Activated naive CD4-positive, alpha-beta T cell treated with anti-CD3 and anti-CD28 coated beads for 36 hours (primary cell): ENCODE measurements around the gene WDR20. TPM values are rescaled to one million over a fixed set of nuclear protein-coding genes. Genes with fewer than 3 reads are reported as not detected.
"Not testable (repeated sequence)": the region's sequence is repeated elsewhere in the genome, so short reads cannot be mapped to it uniquely, and the experiment has no call there.

Experiments used
- CTCF ChIA-PET: fragments of 350-600 bp; sonication (Branson Sonifier 250); formaldehyde crosslinking; loops from one replicate; lab custom pipeline; 2021; ENCODE audit warnings: antibody characterized with exemption; lab: Charles Lee
- DNase-seq: peaks from one replicate; pipeline ENCODE4 v3.0.0-alpha.2; 2020
- H3K27ac Mint-ChIP-seq: one replicate; pipeline ENCODE4 v1.8.0; 2021; ENCODE audit warnings: mild to moderate bottlenecking, mixed read lengths
- H3K27me3 Mint-ChIP-seq: one replicate; pipeline ENCODE4 v1.8.0; 2021; ENCODE audit warnings: low read depth, mixed read lengths
- H3K36me3 Mint-ChIP-seq: one replicate; pipeline ENCODE4 v1.8.0; 2021; ENCODE audit warnings: low read depth, mixed read lengths
- H3K4me1 Mint-ChIP-seq: one replicate; pipeline ENCODE4 v1.8.0; 2021; ENCODE audit warnings: low read depth, mixed read lengths
- H3K4me3 Mint-ChIP-seq: one replicate; pipeline ENCODE4 v1.8.0; 2021; ENCODE audit warnings: mild to moderate bottlenecking, moderate library complexity, mixed read lengths
- H3K9me3 Mint-ChIP-seq: one replicate; pipeline ENCODE4 v1.8.0; 2021; ENCODE audit warnings: mixed read lengths
- intact Hi-C: fragments of 100-400 bp; cut with micrococcal nuclease; formaldehyde crosslinking; loops from one replicate; pipeline ENCODE4 v1.15.1; 2023
- total RNA-seq, 2 experiments: library from RNA; stranded (reverse); gene quantifications; one replicate each; pipeline ENCODE4 v1.2.3, GENCODE V29; 2021

WDR20 gene
- total RNA-seq, 2 experiments from 2014 or later = 20.5 to 21.4 TPM

GRCh38 chr14:102109332-102109731, 30.4 kb upstream of the WDR20 start:
- CTCF ChIA-PET, H3K27me3 Mint-ChIP-seq, H3K4me3 Mint-ChIP-seq, H3K36me3 Mint-ChIP-seq, H3K27ac Mint-ChIP-seq, H3K4me1 Mint-ChIP-seq, H3K9me3 Mint-ChIP-seq, DNase-seq, intact Hi-C loops: not testable (repeated sequence)

GRCh38 chr14:102111101-102111500, 28.6 kb upstream of the WDR20 start:
- CTCF ChIA-PET = interaction anchor here (0.6 kb wide), 1 partner anchor 48 kb away, joined by 3 read pairs; no protein-coding TSS in a partner anchor
- H3K27ac Mint-ChIP-seq = no peak overlapping the region
- intact Hi-C loops = no loop called here
- DNase-seq = no peak
- H3K4me1 Mint-ChIP-seq = no peaks in the 10 kb centered on the region
- no peak overlapping the region for H3K4me3 Mint-ChIP-seq
- peaks cover 6% of the 10 kb centered on the region for H3K9me3 Mint-ChIP-seq
- no peaks in the 10 kb centered on the region for H3K27me3 Mint-ChIP-seq
- H3K36me3 Mint-ChIP-seq = no peaks in the 10 kb centered on the region

- no peak overlapping the region for H3K27ac Mint-ChIP-seq
- DNase-seq = no peak
- CTCF ChIA-PET = interaction anchor here (0.5 kb wide), 1 partner anchor 23 kb away, joined by 4 read pairs; no protein-coding TSS in a partner anchor
Observed at GRCh38 chr14:102116361-102117180, 23.1 kb upstream of the WDR20 start.

GRCh38 chr14:102117852-102118251, 21.8 kb upstream of the WDR20 start:
- Mint-ChIP-seq H3K27me3 (no peaks in the 10 kb centered on the region), H3K36me3 (peaks cover 10% of the 10 kb centered on the region), H3K4me3 (no peak overlapping the region), H3K4me1 (no peaks in the 10 kb centered on the region), H3K9me3 (peaks cover 2% of the 10 kb centered on the region), H3K27ac (no peak overlapping the region)
- CTCF ChIA-PET = interaction anchor here (0.6 kb wide), 1 partner anchor 220 kb away, joined by 9 read pairs; no protein-coding TSS in a partner anchor
- intact Hi-C loops = no loop called here
- no peak for DNase-seq

More at GRCh38 chr14:102116361-102117180, 23.1 kb upstream of the WDR20 start:
- H3K27me3 Mint-ChIP-seq = no peaks in the 10 kb centered on the region
- peaks cover 3% of the 10 kb centered on the region for H3K9me3 Mint-ChIP-seq
- peaks cover 10% of the 10 kb centered on the region for H3K36me3 Mint-ChIP-seq
- intact Hi-C loops = no loop called here
- no peaks in the 10 kb centered on the region for H3K4me1 Mint-ChIP-seq
- no peak overlapping the region for H3K4me3 Mint-ChIP-seq

- H3K9me3 Mint-ChIP-seq = peaks cover 2% of the 10 kb centered on the region
- CTCF ChIA-PET = no interaction called here
- H3K4me1 Mint-ChIP-seq = no peaks in the 10 kb centered on the region
- H3K27ac Mint-ChIP-seq = no peak overlapping the region
- H3K4me3 Mint-ChIP-seq = no peak overlapping the region
- H3K27me3 Mint-ChIP-seq = no peaks in the 10 kb centered on the region
- H3K36me3 Mint-ChIP-seq = peaks cover 10% of the 10 kb centered on the region
- no peak for DNase-seq
- intact Hi-C loops = no loop called here
Observed at GRCh38 chr14:102120888-102121287, 18.8 kb upstream of the WDR20 start.

GRCh38 chr14:102121567-102121966, 18.1 kb upstream of the WDR20 start:
- H3K9me3 Mint-ChIP-seq = peaks cover 2% of the 10 kb centered on the region
- no peak overlapping the region for H3K27ac Mint-ChIP-seq
- peaks cover 10% of the 10 kb centered on the region for H3K36me3 Mint-ChIP-seq
- DNase-seq = no peak
- no peak overlapping the region for H3K4me3 Mint-ChIP-seq
- intact Hi-C loops = no loop called here
- no peaks in the 10 kb centered on the region for H3K27me3 Mint-ChIP-seq
- no peaks in the 10 kb centered on the region for H3K4me1 Mint-ChIP-seq
- CTCF ChIA-PET = no interaction called here

- no peaks in the 10 kb centered on the region for H3K27me3 Mint-ChIP-seq
- H3K4me1 Mint-ChIP-seq = no peaks in the 10 kb centered on the region
- H3K4me3 Mint-ChIP-seq = no peak overlapping the region
- H3K27ac Mint-ChIP-seq = no peak overlapping the region
- no peaks in the 10 kb centered on the region for H3K36me3 Mint-ChIP-seq
- DNase-seq = no peak
- CTCF ChIA-PET = no interaction called here
- intact Hi-C loops = no loop called here
- H3K9me3 Mint-ChIP-seq = no peaks in the 10 kb centered on the region
Observed at GRCh38 chr14:102124419-102124818, 15.3 kb upstream of the WDR20 start.

- no peaks in the 10 kb centered on the region for H3K27me3 Mint-ChIP-seq
- intact Hi-C loops = no loop called here
- no peak for DNase-seq
- H3K4me1 Mint-ChIP-seq = no peaks in the 10 kb centered on the region
- CTCF ChIA-PET = interaction anchor here (0.7 to 0.9 kb wide), 2 partner anchors 15 to 20 kb away, joined by 3 read pairs; no protein-coding TSS in a partner anchor
- H3K27ac Mint-ChIP-seq = no peak overlapping the region
- H3K36me3 Mint-ChIP-seq = no peaks in the 10 kb centered on the region
- no peak overlapping the region for H3K4me3 Mint-ChIP-seq
- H3K9me3 Mint-ChIP-seq = no peaks in the 10 kb centered on the region
Observed at GRCh38 chr14:102125546-102125945, 14.2 kb upstream of the WDR20 start.

GRCh38 chr14:102126807-102127455, 12.8 kb upstream of the WDR20 start:
- H3K4me1 Mint-ChIP-seq = no peaks in the 10 kb centered on the region
- intact Hi-C loops = no loop called here
- DNase-seq = no peak
- no peaks in the 10 kb centered on the region for H3K9me3 Mint-ChIP-seq
- peaks cover 2% of the 10 kb centered on the region for H3K36me3 Mint-ChIP-seq
- no peaks in the 10 kb centered on the region for H3K27me3 Mint-ChIP-seq
- no peak overlapping the region for H3K27ac Mint-ChIP-seq
- no peak overlapping the region for H3K4me3 Mint-ChIP-seq
- CTCF ChIA-PET = interaction anchor here (0.6 to 0.9 kb wide), 3 partner anchors 31 to 1871 kb away, joined by 3 to 7 read pairs (median 3); no protein-coding TSS in a partner anchor

- H3K27ac Mint-ChIP-seq = no peak overlapping the region
- DNase-seq = no peak
- intact Hi-C loops = no loop called here
- H3K4me3 Mint-ChIP-seq = no peak overlapping the region
- no peaks in the 10 kb centered on the region for H3K9me3 Mint-ChIP-seq
- CTCF ChIA-PET = no interaction called here
- H3K4me1 Mint-ChIP-seq = no peaks in the 10 kb centered on the region
- H3K36me3 Mint-ChIP-seq = peaks cover 6% of the 10 kb centered on the region
- no peaks in the 10 kb centered on the region for H3K27me3 Mint-ChIP-seq
Observed at GRCh38 chr14:102131741-102132140, 8.0 kb upstream of the WDR20 start.

- H3K4me3 Mint-ChIP-seq, H3K27ac Mint-ChIP-seq, H3K27me3 Mint-ChIP-seq, H3K36me3 Mint-ChIP-seq, H3K4me1 Mint-ChIP-seq, CTCF ChIA-PET, intact Hi-C loops, H3K9me3 Mint-ChIP-seq, DNase-seq: not testable (repeated sequence)
Observed at GRCh38 chr14:102134021-102134420, 5.7 kb upstream of the WDR20 start.

- intact Hi-C loops, H3K9me3 Mint-ChIP-seq, H3K36me3 Mint-ChIP-seq, H3K27me3 Mint-ChIP-seq, H3K27ac Mint-ChIP-seq, CTCF ChIA-PET, H3K4me3 Mint-ChIP-seq, DNase-seq, H3K4me1 Mint-ChIP-seq: not testable (repeated sequence)
Observed at GRCh38 chr14:102134719-102135118, 5.0 kb upstream of the WDR20 start.
